Astrocyte (in vitro differentiated cells and primary cell): ENCODE measurements around the gene PNISR. TPM values are rescaled to one million over a fixed set of nuclear protein-coding genes. Genes with fewer than 3 reads are reported as not detected.

ENCODE experiments used
- DNase-seq: peaks from one replicate; pipeline ENCODE4 v3.0.0-alpha.2; 2010; ENCODE audit warnings: low read depth
- FAIRE-seq: peaks from 2 replicates; lab custom pipeline; 2011; peaks lifted over from hg19 to GRCh38; lab: Jason Lieb, UNC
- H2AFZ ChIP-seq: 2 replicates; pipeline ENCODE4 v1.6.0; 2012; ENCODE audit warnings: low read depth, low read length, inconsistent platforms
- H3K27ac ChIP-seq: 2 replicates; pipeline ENCODE4 v1.5.1; 2011; ENCODE audit warnings: low read depth, low read length, inconsistent platforms
- H3K27me3 ChIP-seq: 2 replicates; pipeline ENCODE4 v1.6.0; 2011; ENCODE audit warnings: low read length, inconsistent platforms; ENCODE audit not compliant: insufficient read depth
- H3K36me3 ChIP-seq: 2 replicates; pipeline ENCODE4 v1.5.1; 2011; ENCODE audit warnings: low read length, inconsistent platforms; ENCODE audit not compliant: insufficient read depth
- H3K4me1 ChIP-seq: 2 replicates; pipeline ENCODE4 v1.5.1; 2011; ENCODE audit warnings: low read length, inconsistent platforms; ENCODE audit not compliant: insufficient read depth
- H3K4me2 ChIP-seq: 2 replicates; pipeline ENCODE4 v1.6.0; 2012; ENCODE audit warnings: low read length, inconsistent platforms
- H3K4me3 ChIP-seq: 2 replicates; pipeline ENCODE4 v1.5.1; 2011; ENCODE audit warnings: low read depth, mild to moderate bottlenecking, low read length, inconsistent platforms; ENCODE audit not compliant: insufficient read depth
- H3K79me2 ChIP-seq: 2 replicates; pipeline ENCODE4 v1.6.0; 2012; ENCODE audit warnings: mild to moderate bottlenecking, low read length, inconsistent platforms; ENCODE audit not compliant: insufficient read depth
- H3K9ac ChIP-seq: 2 replicates; pipeline ENCODE4 v1.6.0; 2012; ENCODE audit warnings: mild to moderate bottlenecking, low read length, inconsistent platforms
- H3K9me3 ChIP-seq: 2 replicates; pipeline ENCODE4 v1.5.1; 2012; ENCODE audit warnings: low read depth, mild to moderate bottlenecking, low read length, inconsistent platforms; ENCODE audit not compliant: insufficient read depth
- H4K20me1 ChIP-seq: 2 replicates; pipeline ENCODE4 v1.6.0; 2012; ENCODE audit warnings: low read length, inconsistent platforms; ENCODE audit not compliant: insufficient read depth
- H3K27ac Mint-ChIP-seq: one replicate; pipeline ENCODE4 v1.8.0; 2021; ENCODE audit warnings: mild to moderate bottlenecking, mixed read lengths; ENCODE audit not compliant: unreplicated experiment
- H3K27me3 Mint-ChIP-seq: one replicate; pipeline ENCODE4 v1.8.0; 2021; ENCODE audit warnings: low read depth, mixed read lengths; ENCODE audit not compliant: unreplicated experiment
- H3K36me3 Mint-ChIP-seq: one replicate; pipeline ENCODE4 v1.8.0; 2021; ENCODE audit warnings: low read depth, mixed read lengths; ENCODE audit not compliant: unreplicated experiment
- H3K4me1 Mint-ChIP-seq: one replicate; pipeline ENCODE4 v1.8.0; 2021; ENCODE audit warnings: low read depth, mixed read lengths; ENCODE audit not compliant: unreplicated experiment
- H3K4me3 Mint-ChIP-seq: one replicate; pipeline ENCODE4 v1.8.0; 2021; ENCODE audit warnings: mild to moderate bottlenecking, moderate library complexity, mixed read lengths; ENCODE audit not compliant: unreplicated experiment
- H3K9me3 Mint-ChIP-seq: one replicate; pipeline ENCODE4 v1.8.0; 2021; ENCODE audit warnings: mild to moderate bottlenecking, mixed read lengths; ENCODE audit not compliant: unreplicated experiment
- CTCF ChIP-seq: IDR thresholded peaks from 2 replicates; pipeline ENCODE4 v1.5.1; 2011; ENCODE audit warnings: low read depth, mild to moderate bottlenecking, inconsistent platforms, low read length, moderate library complexity; ENCODE audit not compliant: insufficient read depth
- EZH2 ChIP-seq: IDR thresholded peaks from 2 replicates; pipeline ENCODE4 v1.6.1; 2012; ENCODE audit warnings: mild to moderate bottlenecking, low read length, inconsistent platforms; ENCODE audit not compliant: insufficient read depth
- total RNA-seq: library from RNA; stranded (reverse); gene quantifications from 2 replicates; pipeline ENCODE4 v1.2.1, GENCODE V29; 2021

Gene PNISR
- total RNA-seq, 1 donor from 2014 or later: 62.2 TPM

GRCh38 chr6:99425647-99426450 lies 741 bp upstream of the PNISR start:
- peak overlapping the region; percentile 98 for H3K4me3 ChIP-seq
- peaks cover 38% of the 10 kb centered on the region for H4K20me1 ChIP-seq
- peak overlapping the region; percentile 99 for H3K9ac ChIP-seq
- Mint-ChIP-seq H3K4me3 (peak overlapping the region; percentile 97), H3K27ac (peak overlapping the region; percentile 99), H3K36me3 (peaks cover 2% of the 10 kb centered on the region), H3K9me3 (no peaks in the 10 kb centered on the region), H3K27me3 (no peaks in the 10 kb centered on the region), H3K4me1 (peaks cover 29% of the 10 kb centered on the region)
- no peaks in the 10 kb centered on the region for H3K9me3 ChIP-seq
- H3K4me2 ChIP-seq: peak overlapping the region; percentile 88
- H3K79me2 ChIP-seq: peaks cover 61% of the 10 kb centered on the region
- peaks cover 4% of the 10 kb centered on the region for H3K36me3 ChIP-seq
- DNase-seq: peak; percentile 87
- peak overlapping the region; percentile 98 for H3K27ac ChIP-seq
- H2AFZ ChIP-seq: peak overlapping the region; percentile 93
- FAIRE-seq: no peak
- H3K27me3 ChIP-seq: no peaks in the 10 kb centered on the region
- no peak for TF ChIP-seq EZH2
- peak; percentile 38 for TF ChIP-seq CTCF
- peaks cover 14% of the 10 kb centered on the region for H3K4me1 ChIP-seq

- H3K4me2 ChIP-seq: peak overlapping the region; percentile 88
- peak overlapping the region; percentile 98 for H3K27ac ChIP-seq
- Mint-ChIP-seq H3K9me3 (no peaks in the 10 kb centered on the region), H3K4me1 (peaks cover 29% of the 10 kb centered on the region), H3K36me3 (peaks cover 2% of the 10 kb centered on the region), H3K4me3 (peak overlapping the region; percentile 97), H3K27ac (peak overlapping the region; percentile 37), H3K27me3 (no peaks in the 10 kb centered on the region)
- DNase-seq (no peak), FAIRE-seq (no peak)
- no peaks in the 10 kb centered on the region for H3K9me3 ChIP-seq
- TF ChIP-seq CTCF (no peak), EZH2 (no peak)
- H3K79me2 ChIP-seq: peaks cover 79% of the 10 kb centered on the region
- peaks cover 4% of the 10 kb centered on the region for H3K36me3 ChIP-seq
- H2AFZ ChIP-seq: no peak overlapping the region
- no peaks in the 10 kb centered on the region for H3K27me3 ChIP-seq
- H3K9ac ChIP-seq: peak overlapping the region; percentile 99
- H3K4me3 ChIP-seq: peak overlapping the region; percentile 98
- peaks cover 14% of the 10 kb centered on the region for H3K4me1 ChIP-seq
- peaks cover 52% of the 10 kb centered on the region for H4K20me1 ChIP-seq
Observed at GRCh38 chr6:99424022-99424421, 1.1 kb downstream of the PNISR start.

- Histone ChIP-seq H3K27ac (no peak overlapping the region), H3K36me3 (peaks cover 4% of the 10 kb centered on the region), H3K4me3 (no peak overlapping the region), H3K79me2 (peaks cover 90% of the 10 kb centered on the region), H2AFZ (no peak overlapping the region), H3K27me3 (no peaks in the 10 kb centered on the region), H3K4me2 (peak overlapping the region; percentile 88), H3K9ac (no peak overlapping the region), H3K4me1 (peaks cover 14% of the 10 kb centered on the region), H4K20me1 (peaks cover 62% of the 10 kb centered on the region), H3K9me3 (no peaks in the 10 kb centered on the region)
- TF ChIP-seq EZH2 (no peak), CTCF (no peak)
- Mint-ChIP-seq H3K4me3 (peak overlapping the region; percentile 71), H3K27me3 (no peaks in the 10 kb centered on the region), H3K4me1 (peaks cover 28% of the 10 kb centered on the region), H3K27ac (no peak overlapping the region), H3K36me3 (peaks cover 2% of the 10 kb centered on the region), H3K9me3 (no peaks in the 10 kb centered on the region)
- FAIRE-seq (no peak), DNase-seq (no peak)
Observed at GRCh38 chr6:99422912-99423311, 2.2 kb downstream of the PNISR start.
